DMS114 treated with DMSO at 0.1 percent for 48 hours (cell line): ENCODE measurements around the gene ANTKMT.
A peak's percentile ranks its signal among the peaks of the same experiment; 100 is the strongest.

Source experiments
- DNase-seq: peaks from one replicate; lab custom pipeline; 2025; ENCODE audit not compliant: unreplicated experiment; lab: John Stamatoyannopoulos, UW

Gene ANTKMT

DNA sequence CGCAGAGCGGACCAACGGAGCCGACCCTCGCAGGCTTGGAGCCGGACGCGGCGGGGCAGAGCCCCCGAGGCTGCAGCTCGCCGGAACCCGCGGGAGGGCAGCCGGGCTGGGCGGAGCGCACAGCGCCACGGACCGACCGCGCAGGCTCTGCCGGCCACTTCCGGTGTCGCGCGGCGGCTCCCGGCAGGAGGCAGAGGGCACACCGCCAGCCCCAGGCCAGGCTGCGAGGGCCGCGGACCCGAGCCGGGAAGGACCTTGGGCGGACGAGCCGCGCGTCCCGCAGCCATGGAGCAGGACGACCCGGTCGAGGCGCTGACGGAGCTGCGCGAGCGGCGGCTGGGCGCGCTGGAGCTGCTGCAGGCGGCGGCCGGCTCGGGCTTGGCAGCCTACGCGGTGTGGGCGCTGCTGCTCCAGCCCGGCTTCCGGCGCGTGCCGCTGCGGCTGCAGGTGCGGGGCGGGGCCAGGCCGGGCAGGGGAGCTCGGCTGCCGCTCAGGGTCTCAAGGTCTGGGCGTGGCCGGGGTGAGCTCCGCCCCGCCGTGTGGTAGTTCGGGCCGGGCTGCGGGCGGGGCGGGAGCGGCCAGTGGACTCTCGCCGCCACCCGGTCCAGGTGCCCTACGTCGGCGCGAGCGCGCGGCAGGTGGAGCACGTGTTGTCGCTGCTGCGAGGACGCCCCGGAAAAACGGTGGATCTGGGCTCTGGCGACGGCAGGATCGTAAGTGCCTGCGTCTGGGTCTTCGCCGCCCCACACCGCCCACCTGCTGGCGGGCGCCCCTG lies at the start of gene ANTKMT:
Gene ANTKMT (plus strand): TSS at position 157 of the 775 bp plus-strand sequence. CDS start 129 bp downstream, at position 286.
- peak; percentile 51 for DNase-seq

GRCh38 chr16:671353-672131 lies 49.4 kb upstream of the ANTKMT start:
- no peak for DNase-seq

- DNase-seq, result no peak
Measured at GRCh38 chr16:672371-672770, 48.6 kb upstream of the ANTKMT start.

GRCh38 chr16:672851-673250 lies 48.1 kb upstream of the ANTKMT start:
- DNase-seq, result no peak

DNA sequence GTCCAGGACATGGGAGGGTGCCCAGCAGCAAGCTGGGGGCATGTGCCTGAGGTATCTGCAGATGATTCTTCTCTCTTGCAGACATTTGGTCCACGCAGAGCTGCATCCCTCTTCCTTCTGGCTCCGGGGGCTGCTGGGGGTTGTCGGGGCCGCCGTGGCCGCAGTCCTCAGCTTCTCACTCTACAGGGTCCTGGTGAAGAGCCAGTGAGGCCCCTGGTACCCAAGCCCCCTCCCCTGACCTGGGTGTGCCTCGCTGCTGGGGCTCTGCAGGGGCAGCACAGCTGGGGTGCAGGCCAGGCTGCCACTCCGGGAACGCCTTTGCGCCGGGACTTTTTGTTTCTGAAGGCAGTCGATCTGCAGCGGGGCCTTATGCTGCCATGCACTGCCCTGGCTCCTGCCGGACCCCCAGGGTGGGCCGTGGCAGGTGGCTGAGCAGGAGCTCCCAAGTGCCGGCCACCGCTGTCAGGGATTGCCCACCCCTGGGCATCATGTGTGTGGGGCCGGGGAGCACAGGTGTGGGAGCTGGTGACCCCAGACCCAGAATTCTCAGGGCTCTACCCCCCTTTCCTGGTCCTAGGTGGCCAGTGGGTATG lies 47.5 kb upstream of the ANTKMT start:
- no peak for DNase-seq

GRCh38 chr16:674214-674881 lies 46.6 kb upstream of the ANTKMT start:
- DNase-seq, result no peak

DNA sequence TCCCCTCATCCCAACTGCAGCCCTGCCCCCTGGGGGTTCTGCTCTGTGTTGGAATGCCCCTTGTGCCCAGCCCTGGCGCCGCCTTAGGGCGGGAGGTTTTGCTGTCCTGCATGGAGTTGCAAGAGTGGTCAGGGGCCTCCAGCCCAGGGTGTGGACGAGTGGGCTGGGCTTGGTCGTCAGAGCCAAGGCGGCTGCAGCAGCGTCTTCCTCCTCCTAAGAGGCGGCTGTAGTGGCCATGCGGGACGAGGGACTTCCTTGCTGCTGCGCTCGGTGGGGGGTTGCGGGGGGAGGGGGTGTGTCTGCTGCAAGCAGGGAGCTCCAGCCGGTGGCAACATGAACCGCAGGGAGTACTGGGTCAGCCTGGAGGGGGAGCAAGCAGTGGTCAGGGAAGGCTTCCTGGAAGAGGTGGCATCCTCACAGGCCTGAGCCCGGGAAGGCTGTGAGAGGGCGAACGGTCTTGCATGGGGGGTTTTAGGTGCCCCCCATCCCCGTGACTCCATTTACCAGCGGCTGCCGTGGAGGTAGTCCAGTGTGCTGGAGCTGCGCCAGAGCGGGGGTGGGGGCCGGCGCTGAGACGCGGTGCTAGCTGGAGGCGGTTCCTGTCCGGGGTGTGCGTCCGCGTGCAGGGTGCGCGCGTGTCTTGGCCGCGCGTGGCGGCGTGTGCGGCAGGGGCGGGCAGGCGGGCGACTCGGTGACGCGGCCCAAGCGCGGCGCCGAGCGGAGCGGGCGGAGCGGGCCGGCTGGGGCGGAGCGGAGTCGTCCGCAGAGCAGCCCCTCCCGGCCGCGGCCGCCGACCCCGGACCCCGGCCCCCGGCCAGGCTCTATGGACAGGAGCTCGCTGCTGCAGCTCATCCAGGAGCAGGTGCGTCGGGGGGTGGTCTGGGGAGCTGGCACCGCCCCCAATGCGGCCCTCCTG lies 45.7 kb upstream of the ANTKMT start, which contains the start of gene RHBDL1:
Gene RHBDL1 (plus strand): TSS at position 704 of the 916 bp plus-strand sequence. CDS start 120 bp downstream, at position 824.
- no peak for DNase-seq

- no peak for DNase-seq
Measured at GRCh38 chr16:675884-676564, 44.9 kb upstream of the ANTKMT start.

DNA sequence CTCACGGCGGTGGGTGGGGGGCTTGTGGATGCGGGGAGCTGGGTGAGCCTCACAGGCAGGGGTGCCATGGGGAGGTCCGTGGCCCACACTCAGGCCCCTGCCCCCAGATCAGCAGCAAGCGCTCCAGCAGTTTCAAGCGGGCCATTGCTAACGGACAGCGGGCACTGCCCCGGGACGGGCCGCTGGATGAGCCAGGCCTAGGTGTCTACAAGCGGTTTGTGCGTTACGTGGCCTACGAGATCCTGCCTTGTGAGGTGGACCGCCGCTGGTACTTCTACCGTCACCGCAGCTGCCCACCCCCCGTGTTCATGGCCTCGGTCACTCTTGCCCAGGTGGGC lies 44.4 kb upstream of the ANTKMT start:
- DNase-seq, result no peak

DNA sequence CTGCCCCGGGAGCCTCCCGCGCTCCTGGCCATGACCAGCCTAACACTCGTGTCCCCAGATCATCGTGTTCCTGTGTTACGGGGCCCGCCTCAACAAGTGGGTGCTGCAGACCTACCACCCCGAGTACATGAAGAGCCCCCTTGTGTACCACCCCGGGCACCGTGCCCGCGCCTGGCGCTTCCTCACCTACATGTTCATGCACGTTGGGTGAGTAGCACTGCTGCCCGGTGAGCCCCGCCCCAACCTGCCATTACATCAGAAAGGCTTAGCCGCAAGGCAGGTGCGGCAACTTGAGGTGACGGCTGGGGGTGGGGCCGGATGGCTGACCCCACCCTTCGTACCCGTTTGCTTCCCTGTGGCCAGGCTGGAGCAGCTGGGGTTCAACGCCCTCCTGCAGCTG lies 44.0 kb upstream of the ANTKMT start:
- no peak for DNase-seq

GRCh38 chr16:677316-678190 lies 43.4 kb upstream of the ANTKMT start:
- DNase-seq, result no peak

DNA sequence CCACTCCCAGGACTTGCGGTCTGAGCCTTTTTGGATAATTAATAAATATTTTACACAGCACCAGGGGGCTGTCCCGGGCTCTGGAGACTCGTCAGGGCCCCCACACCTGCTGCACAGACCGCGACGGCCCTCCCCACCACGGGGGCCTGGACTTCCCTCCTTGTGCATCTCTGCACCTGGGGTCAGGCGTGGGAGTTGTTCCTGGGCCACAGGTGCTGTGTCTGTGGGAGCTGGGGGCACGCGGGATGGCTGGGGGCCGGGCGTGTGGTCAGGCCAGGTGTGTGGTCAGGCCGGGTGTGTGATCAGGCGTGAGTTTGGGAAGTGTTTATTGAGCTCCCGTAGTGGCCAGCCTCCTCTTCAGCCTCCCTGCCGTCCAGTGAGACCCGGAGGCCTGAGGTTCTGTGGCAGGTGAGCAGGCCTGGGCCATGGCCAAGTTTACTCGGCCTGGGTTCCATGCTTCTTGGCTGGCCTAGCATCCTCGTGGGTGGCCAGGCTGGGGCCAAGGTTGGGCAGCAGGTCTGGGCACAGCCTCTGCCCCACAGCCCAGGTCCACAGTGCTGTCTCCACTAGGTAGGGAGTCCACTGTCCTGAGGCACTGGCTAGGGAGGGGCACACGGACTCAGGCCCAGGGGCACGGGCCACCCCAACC lies 42.6 kb upstream of the ANTKMT start:
- no peak for DNase-seq

- peak; percentile 23 for DNase-seq
Measured at GRCh38 chr16:678858-679813, 41.8 kb upstream of the ANTKMT start.

DNA sequence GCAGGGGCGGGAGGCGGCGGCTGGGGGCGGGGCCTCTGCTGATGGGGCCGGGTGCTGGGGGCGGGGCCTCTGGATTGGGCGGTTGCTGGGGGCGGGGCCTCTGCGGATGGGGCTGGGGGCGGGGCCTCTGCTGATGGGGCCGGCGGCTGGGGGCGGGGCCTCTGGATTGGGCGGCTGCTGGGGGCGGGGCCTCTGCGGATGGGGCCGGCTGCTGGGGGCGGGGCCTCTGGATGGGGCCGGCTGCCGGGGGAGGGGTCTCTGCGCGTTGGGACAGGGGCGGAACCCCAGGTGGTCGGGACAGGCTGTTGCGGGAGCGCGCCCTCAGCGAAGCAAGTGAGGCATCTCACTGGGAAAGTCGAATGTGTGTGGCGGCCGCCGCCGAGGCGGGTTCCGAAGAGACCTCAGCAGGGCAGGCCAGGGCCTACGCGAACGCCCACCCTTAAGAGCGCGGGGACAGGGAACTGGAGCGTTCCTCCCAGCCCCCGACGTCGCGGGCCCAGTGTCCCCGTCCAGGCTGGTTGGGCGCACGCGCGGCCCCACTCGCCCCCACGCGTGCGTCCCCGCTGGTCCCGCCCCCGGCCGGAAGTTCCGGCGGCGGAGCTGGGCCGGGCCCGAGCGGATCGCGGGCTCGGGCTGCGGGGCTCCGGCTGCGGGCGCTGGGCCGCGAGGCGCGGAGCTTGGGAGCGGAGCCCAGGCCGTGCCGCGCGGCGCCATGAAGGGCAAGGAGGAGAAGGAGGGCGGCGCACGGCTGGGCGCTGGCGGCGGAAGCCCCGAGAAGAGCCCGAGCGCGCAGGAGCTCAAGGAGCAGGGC lies 40.9 kb upstream of the ANTKMT start, which contains the start of gene STUB1:
Gene STUB1 (plus strand): TSS at position 597 of the 811 bp plus-strand sequence. CDS start 116 bp downstream, at position 713.
- DNase-seq, result peak; percentile 70

DNA sequence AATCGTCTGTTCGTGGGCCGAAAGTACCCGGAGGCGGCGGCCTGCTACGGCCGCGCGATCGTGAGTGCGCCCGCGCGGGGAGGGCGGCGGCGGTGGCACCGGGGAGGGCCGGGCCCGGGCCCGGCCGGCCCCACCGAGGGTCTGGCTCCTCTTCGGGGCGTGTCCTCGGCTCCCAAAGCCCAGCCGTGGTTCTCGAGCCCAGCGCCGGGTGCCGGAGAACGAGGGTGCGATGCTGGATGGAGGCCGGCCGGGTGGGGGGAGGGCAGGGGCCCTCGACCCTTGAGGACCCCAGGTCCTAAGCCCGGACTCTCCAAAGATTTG lies 40.4 kb upstream of the ANTKMT start:
- no peak for DNase-seq
